SK-N-MC (cell line): ENCODE measurements around the gene CAPN8.

ENCODE experiments used
- DNase-seq: peaks from one replicate; pipeline ENCODE4 v3.0.0-alpha.2; 2011; ENCODE audit warnings: low read depth, low spot score
- H3K27ac ChIP-seq: fragments of 200-600 bp; sonication (generic); 2 replicates; pipeline ENCODE4 v1.5.1; 2016; ENCODE audit warnings: mixed run types
- H3K36me3 ChIP-seq: fragments of 200-600 bp; sonication (generic); 2 replicates; pipeline ENCODE4 v1.6.1; 2017; ENCODE audit warnings: antibody characterized with exemption, low read length, mixed read lengths; ENCODE audit not compliant: insufficient read depth
- H3K4me3 ChIP-seq: fragments of 200-600 bp; sonication (generic); 2 replicates; pipeline ENCODE4 v1.5.1; 2016
- H3K9ac ChIP-seq: fragments of 200-600 bp; sonication (generic); 2 replicates; pipeline ENCODE4 v1.8.0; 2017; ENCODE audit warnings: mixed run types, mixed read lengths; ENCODE audit not compliant: insufficient read length
- H3K9me3 ChIP-seq: fragments of 200-600 bp; sonication (generic); 2 replicates; pipeline ENCODE4 v1.6.1; 2017; ENCODE audit warnings: low read depth, mild to moderate bottlenecking, antibody characterized with exemption, low read length, moderate library complexity, mixed read lengths
- EZH2 ChIP-seq: fragments of 200-600 bp; sonication (generic); IDR thresholded peaks from one replicate; pipeline ENCODE4 v1.6.1; 2017; ENCODE audit warnings: antibody characterized with exemption
- FOXP2 ChIP-seq: optimal IDR thresholded peaks from 2 replicates; pipeline ENCODE3; 2011; ENCODE audit warnings: mild to moderate bottlenecking, moderate library complexity; ENCODE audit not compliant: insufficient read depth; ENCODE audit errors: extremely low read length, control extremely low read depth
- POLR2AphosphoS5 ChIP-seq: IDR thresholded peaks from 2 replicates; pipeline ENCODE4 v1.6.1; 2012; ENCODE audit warnings: mild to moderate bottlenecking, low read depth, low read length, borderline replicate concordance

The CAPN8 gene

GRCh38 chr1:223664106-223664505, 1.4 kb downstream of the CAPN8 start:
- Histone ChIP-seq H3K9me3 (no peaks in the 10 kb centered on the region), H3K27ac (no peak overlapping the region), H3K4me3 (no peak overlapping the region), H3K9ac (no peak overlapping the region), H3K36me3 (no peaks in the 10 kb centered on the region)
- TF ChIP-seq FOXP2, result no peak
- no peak for TF ChIP-seq POLR2AphosphoS5
- no peak for TF ChIP-seq EZH2
- no peak for DNase-seq

- no peak overlapping the region for H3K4me3 ChIP-seq
- no peak overlapping the region for H3K27ac ChIP-seq
- H3K9ac ChIP-seq, result no peak overlapping the region
- no peaks in the 10 kb centered on the region for H3K9me3 ChIP-seq
- no peak for DNase-seq
- no peak for TF ChIP-seq POLR2AphosphoS5
- no peak for TF ChIP-seq EZH2
- TF ChIP-seq FOXP2, result no peak
- H3K36me3 ChIP-seq, result no peaks in the 10 kb centered on the region
Measured at GRCh38 chr1:223662943-223663342, 2.6 kb downstream of the CAPN8 start.

DNA sequence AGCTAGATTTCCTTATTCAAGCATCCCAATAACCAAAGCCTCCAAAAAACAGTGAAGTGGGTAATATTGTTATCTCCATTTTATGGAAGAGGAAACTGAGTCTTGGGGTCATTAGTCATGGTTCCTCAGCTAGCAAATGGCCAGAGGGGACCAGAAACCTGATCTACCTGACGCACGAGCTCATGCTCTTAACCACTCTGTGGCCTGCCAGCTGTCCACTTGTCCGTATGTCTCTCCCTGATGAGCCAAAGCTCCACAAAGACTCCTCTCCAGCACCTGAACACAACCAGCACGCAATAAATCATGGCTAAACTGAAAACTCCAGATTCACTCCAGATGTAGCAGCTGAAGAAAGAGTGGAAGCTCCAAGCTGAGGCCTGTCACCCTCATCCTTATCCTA, 5.8 kb downstream of the CAPN8 start:
- no peak for DNase-seq

GRCh38 chr1:223657978-223658377, 7.5 kb downstream of the CAPN8 start:
- Histone ChIP-seq H3K4me3 (no peak overlapping the region), H3K9ac (no peak overlapping the region), H3K36me3 (no peaks in the 10 kb centered on the region), H3K9me3 (no peaks in the 10 kb centered on the region), H3K27ac (no peak overlapping the region)
- DNase-seq, result no peak
- TF ChIP-seq POLR2AphosphoS5 (no peak), FOXP2 (no peak), EZH2 (no peak)

More for the DNA sequence above, 5.8 kb downstream of the CAPN8 start:
- H3K9ac ChIP-seq, result no peak overlapping the region
- H3K36me3 ChIP-seq, result no peaks in the 10 kb centered on the region
- H3K4me3 ChIP-seq, result no peak overlapping the region
- H3K27ac ChIP-seq, result no peak overlapping the region
- TF ChIP-seq EZH2 (no peak), POLR2AphosphoS5 (no peak), FOXP2 (no peak)
- no peaks in the 10 kb centered on the region for H3K9me3 ChIP-seq

DNA sequence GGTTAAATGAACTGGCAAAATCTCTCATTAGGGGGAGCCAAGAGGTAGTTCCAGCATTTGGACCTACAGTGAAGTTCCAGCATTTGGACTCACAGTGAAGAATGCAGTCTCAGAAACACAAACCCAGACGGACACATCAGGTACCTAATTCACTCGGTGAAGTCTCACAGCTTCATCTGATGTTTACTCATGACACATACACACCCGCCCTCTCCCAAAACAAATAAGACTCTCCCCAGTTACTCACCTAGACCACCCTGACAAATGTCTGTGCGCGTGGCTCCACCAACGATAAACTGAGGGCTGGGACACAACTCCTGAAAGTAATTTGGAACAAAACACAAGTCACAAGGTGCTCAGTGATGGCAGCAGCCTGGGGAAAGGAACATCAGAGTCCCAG, 11.4 kb downstream of the CAPN8 start:
- Histone ChIP-seq H3K9ac (no peak overlapping the region), H3K27ac (no peak overlapping the region), H3K9me3 (no peaks in the 10 kb centered on the region), H3K36me3 (no peaks in the 10 kb centered on the region), H3K4me3 (no peak overlapping the region)
- TF ChIP-seq FOXP2 (no peak), EZH2 (no peak), POLR2AphosphoS5 (no peak)
- DNase-seq, result no peak

- Histone ChIP-seq H3K9ac (no peak overlapping the region), H3K4me3 (no peak overlapping the region), H3K27ac (no peak overlapping the region), H3K9me3 (no peaks in the 10 kb centered on the region), H3K36me3 (no peaks in the 10 kb centered on the region)
- TF ChIP-seq POLR2AphosphoS5 (no peak), EZH2 (no peak), FOXP2 (no peak)
- no peak for DNase-seq
Measured at GRCh38 chr1:223653431-223653830, 12.1 kb downstream of the CAPN8 start.

DNA sequence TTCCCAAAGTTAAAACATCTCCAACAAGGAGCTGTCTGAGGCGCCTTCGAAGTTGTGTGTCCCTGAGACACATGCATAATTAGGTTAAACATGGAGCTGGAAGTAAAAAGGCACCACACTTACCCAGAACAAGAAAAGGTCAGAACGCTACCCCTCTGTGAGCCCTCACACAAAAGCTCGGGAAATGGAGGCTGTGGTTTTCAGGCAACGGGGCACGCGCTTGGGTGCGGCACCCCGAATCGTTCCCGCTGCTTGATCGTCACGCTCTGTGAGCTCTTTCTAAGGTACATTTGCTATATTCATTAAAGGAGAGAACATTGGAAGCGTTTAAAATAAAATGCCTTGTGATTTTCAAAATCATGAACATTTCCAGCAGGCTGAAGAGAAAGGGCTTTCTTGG, 12.5 kb downstream of the CAPN8 start:
- Histone ChIP-seq H3K4me3 (no peak overlapping the region), H3K36me3 (no peaks in the 10 kb centered on the region), H3K9ac (no peak overlapping the region), H3K9me3 (no peaks in the 10 kb centered on the region), H3K27ac (no peak overlapping the region)
- no peak for DNase-seq
- no peak for TF ChIP-seq FOXP2
- TF ChIP-seq EZH2, result no peak
- TF ChIP-seq POLR2AphosphoS5, result no peak

- no peak for TF ChIP-seq FOXP2
- no peak for TF ChIP-seq EZH2
- TF ChIP-seq POLR2AphosphoS5, result no peak
- no peaks in the 10 kb centered on the region for H3K9me3 ChIP-seq
- H3K9ac ChIP-seq, result no peak overlapping the region
- H3K27ac ChIP-seq, result no peak overlapping the region
- no peak overlapping the region for H3K4me3 ChIP-seq
- H3K36me3 ChIP-seq, result no peaks in the 10 kb centered on the region
- no peak for DNase-seq
Measured at GRCh38 chr1:223652436-223652941, 13.0 kb downstream of the CAPN8 start.
